Hematopoietic multipotent progenitor cell treated with erythropoietin and hydrocortisone succinate and interleukin-3 and kit ligand, for 4 days (in vitro differentiated cells): ENCODE results near the gene MED25.

Experiments
- DNase-seq: peaks from one replicate; pipeline ENCODE4 v3.0.0-alpha.2; 2015

Gene MED25

DNA sequence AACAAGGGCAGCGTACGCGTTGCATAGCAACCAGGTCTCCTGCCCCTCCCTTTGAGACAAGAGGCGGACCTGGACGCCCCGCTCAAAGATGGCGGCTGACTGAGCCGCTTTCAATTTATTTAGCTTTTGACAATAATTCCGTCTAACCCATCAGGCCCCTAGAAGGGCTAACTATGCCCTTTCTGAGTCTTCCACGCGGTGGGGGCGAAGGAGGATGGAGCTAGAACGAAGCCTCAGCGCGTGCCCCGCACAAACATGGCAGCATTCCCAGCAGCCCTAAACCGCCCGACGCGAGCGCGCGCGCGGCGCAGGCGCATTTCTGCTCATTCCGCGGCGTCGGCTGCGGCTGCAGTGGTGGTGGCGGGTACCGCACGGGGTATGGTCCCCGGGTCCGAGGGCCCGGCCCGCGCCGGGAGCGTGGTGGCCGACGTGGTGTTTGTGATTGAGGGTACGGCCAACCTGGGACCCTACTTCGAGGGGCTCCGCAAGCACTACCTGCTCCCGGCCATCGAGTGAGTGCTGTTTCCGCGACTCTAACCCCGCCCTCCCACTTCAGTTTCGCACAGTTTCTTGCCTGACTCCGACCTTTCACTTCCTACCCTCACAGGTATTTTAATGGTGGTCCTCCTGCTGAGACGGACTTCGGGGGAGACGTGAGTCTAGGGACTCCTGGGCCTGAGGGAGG is at the start of gene MED25:
TSS of gene MED25 (plus strand) at position 326 of the 685 bp plus-strand sequence. CDS start at position 379, 53 bp downstream.
- peak; percentile 92 for DNase-seq

- no peak for DNase-seq
Measured at GRCh38 chr19:49770529-49770928, 47.6 kb upstream of the MED25 start.

DNA sequence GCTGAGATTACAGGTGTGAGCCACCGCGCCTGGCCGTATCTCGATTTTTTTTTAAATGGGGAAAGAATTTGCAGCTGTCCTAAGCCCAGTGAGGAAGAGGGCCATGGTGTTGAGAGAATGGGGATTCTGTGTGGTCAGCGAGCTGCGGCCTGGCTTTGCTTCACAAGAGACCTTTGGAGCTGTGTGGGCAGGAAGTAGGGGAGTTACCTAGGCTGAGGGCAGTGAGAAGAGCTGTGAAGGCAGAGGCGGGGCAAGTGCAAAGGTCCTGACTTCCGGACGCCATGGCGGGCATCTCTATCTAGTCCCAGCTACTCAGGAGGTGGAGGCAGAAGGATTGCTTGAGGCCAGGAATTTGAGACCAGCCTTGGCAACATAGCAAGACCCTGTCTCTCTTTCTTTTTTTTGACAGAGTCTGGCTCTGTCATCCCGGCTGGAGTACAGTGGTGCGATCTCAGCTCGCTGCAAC is 46.4 kb upstream of the MED25 start:
- no peak for DNase-seq

DNA sequence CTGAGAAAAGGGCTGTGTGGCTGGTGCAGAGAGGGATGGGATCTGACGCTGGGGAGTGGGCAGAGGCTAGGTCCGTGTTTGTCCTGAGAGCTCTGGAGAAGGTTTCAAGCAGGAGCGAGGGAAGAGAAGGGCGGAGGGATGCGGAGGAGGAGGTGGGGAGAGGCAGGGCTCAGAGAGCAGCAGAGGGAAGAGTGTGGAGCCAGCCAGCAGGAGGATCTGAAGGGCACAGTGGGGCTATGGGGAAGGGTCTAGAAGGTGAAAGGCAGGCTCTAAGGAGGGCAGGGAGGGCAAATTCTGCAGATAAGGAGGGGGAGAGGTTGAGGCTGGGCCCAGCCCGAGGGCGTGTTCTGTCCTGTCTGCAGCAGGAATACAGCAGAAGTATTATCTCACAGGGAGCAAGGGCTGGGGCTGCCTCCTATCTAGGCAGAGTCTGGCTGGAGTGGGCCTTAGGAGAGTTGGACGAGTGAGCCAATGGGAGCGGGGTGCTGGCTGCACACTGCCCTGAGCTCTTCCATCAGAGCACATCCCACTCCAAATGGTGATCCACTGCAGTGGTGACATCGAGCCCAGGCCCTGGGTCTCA is 45.1 kb upstream of the MED25 start:
- DNase-seq = peak; percentile 79

DNA sequence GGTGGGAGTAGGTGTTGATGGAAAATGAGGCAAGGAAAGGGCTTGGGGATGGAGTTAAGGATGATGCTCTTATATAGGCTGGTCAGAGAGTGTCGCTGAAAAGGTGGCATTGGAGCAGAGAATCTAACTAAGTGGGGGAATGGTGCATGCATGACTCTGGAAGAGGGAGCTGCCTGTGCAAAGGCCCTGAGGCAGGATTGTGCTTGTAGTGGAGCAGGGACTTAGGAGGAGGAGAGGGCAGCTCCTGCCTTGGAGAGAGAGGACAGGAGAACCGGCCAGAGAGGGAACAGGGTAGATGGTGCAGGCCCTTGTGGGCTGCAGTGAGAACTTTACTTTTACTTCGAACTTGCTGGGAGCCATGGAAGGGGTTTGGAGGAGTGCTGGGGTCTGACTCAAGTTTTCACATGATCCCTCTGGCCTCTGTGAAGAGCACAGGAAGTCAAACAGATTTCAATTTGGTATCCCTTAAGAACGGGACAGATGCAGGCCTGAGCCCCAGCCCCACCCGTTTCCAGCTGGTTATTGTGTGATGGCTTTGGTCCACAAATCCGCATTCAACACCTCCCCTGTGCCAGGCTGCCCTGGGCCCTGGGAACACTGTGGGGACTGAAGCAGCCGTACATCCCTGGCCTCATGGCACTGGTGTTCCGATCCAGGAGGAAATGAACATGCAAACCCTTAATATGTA is 44.3 kb upstream of the MED25 start:
- no peak for DNase-seq

DNA sequence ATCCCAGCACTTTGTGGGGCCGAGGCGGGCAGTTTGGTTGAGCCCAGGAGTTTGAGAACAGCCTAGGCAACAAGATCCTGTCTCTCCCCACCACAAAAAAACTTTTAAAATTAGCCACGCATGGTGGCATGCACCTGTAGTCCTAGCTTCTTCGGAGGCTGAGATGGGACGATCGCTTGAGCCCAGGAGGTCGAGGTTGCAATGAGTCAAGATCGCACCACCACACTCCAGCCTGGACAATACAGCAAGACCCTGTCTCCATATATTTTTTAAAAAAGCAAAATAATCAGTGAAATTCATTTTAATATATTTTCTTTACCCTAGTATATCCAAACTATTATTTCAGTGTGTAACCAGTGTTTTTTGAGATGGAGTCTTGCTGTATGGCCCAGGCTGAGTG is 43.1 kb upstream of the MED25 start:
- DNase-seq = no peak

DNA sequence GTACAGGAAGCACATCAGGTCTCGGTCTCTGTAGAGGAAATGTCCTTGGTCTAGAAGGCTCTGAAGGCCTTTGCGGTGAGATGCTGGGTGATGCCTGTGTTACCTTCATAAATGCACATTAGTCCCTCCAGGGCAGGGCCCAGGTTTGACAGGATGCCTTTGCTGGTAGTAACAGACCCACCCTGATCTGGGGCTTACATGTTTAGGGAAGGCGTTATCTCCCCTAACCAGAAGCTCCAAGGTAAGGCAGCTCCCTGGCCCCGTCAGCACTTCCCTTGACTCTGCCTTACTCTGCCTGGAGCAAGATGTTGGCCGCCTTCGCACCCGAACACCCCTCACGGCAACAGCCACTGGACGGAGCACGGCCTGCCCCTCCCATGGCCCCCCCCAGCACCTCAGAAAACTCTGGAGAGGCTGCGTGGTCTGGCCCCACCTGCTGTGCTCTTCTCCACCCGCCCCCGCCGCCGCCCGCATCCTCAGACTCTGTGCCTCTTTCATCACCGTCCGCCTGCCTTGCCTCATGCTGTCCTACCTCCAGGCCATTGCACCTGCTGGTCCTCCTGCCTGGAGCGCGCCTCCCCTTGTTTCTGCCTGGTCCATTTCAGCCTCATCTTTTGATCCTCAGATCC is 42.2 kb upstream of the MED25 start:
- peak; percentile 80 for DNase-seq

GRCh38 chr19:49776371-49776764 is 41.7 kb upstream of the MED25 start:
- DNase-seq = no peak

DNA sequence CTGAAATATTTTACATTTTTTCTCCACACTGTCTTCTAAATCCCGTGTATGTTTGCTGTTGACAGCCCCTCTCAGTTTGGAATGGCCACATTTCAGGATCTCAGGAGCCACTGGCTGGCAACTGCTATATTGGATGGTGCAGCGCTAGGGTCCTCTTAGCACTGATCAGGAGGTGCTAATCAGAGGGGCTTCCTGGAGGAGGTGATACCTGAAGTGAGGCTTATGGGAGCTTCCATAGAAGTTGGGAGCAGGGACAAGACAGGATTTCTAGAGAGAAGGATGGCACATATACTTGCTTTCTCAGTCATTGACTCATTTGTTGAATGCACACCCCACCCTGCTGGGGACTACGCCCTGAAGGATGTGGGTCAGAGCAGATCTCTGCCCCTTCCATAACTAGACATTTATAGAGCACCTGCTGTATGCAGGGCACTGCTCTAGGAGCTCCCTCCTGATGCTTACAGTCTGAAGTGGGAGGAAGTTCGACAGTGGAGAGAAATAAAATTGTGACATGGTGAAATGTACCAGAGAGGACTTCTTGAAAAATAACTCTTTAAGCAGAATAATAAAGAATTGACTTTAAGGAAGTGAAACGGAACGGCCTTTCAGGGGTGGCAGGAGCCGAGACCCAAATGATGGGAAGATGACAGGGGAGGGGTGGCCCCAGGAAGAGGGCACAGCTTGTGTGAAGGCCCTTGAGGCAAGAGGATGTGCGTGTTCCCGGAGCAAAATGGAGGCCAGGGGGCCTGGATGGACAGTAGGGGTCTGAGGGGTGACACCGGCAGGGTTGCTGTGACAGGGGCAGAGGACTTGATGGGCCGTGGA is 38.1 kb upstream of the MED25 start:
- no peak for DNase-seq

- no peak for DNase-seq
Measured at GRCh38 chr19:49780861-49781260, 37.2 kb upstream of the MED25 start.

GRCh38 chr19:49781394-49781793 is 36.7 kb upstream of the MED25 start:
- DNase-seq = no peak

- DNase-seq = no peak
Measured at GRCh38 chr19:49782515-49782914, 35.6 kb upstream of the MED25 start.

- DNase-seq = no peak
Measured at GRCh38 chr19:49786376-49786820, 31.7 kb upstream of the MED25 start.

GRCh38 chr19:49787746-49788145 is 30.3 kb upstream of the MED25 start:
- no peak for DNase-seq

DNA sequence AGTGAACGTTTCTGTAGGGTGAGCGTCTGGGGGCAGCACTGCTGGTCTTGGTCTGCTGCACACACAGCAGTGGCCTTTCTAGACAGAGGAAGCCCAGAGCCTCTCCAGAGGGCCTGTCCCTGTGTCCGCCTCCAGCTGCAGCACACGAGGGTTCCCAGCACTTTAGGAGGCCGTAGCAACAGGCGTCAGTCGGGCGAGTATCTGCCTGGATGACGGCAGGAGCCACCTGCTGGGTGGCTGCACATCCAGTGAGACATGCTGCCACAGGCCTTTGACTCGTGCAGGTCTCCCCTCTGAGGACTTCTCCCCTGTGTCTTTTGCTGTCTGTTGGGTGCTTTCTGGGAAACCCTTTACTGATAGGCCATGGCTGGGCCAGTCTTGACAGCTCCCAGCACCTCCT is 29.2 kb upstream of the MED25 start:
- no peak for DNase-seq

GRCh38 chr19:49790866-49791265 is 27.2 kb upstream of the MED25 start:
- DNase-seq = no peak

DNA sequence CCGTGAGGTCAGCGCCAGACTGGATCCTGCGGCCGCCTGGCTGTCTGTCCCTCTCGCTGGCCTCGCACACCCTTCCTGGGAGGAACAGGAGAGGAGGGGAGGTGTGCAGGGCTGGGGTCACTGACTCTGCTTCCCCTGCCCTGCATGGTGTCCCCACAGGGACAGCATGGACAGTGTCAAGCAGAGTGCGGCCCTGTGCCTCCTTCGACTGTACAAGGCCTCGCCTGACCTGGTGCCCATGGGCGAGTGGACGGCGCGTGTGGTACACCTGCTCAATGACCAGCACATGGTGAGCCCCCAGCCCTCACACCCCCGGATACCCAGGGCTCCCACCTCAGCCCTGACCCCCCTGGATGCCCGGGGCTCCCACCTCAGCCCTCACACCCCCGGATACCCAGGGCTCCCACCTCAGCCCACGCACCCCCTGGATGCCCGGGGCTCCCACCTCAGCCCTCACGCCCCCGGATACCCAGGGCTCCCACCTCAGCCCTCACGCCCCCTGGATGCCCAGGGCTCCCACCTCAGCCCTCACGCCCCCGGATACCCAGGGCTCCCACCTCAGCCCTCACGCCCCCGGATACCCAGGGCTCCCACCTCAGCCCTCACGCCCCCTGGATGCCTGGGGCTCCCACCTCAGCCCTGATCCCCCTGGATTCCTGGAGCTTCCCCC is 26.2 kb upstream of the MED25 start:
- no peak for DNase-seq

- DNase-seq = no peak
Measured at GRCh38 chr19:49792829-49793560, 25.1 kb upstream of the MED25 start.

DNA sequence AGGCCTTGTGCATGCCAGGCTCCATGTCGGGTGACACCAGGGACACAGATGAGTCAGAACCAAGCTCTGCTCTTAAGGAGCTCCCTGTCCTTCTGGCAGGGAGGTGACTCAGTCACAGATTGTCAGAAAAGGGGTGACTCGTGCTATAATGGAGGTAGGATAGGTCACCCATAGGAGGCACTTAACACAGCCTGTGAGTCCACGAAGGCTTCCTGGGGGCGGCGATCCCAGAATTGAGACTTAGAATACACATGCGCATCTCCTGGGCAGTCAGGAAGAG is 24.6 kb upstream of the MED25 start:
- no peak for DNase-seq

GRCh38 chr19:49795615-49796014 is 22.5 kb upstream of the MED25 start:
- DNase-seq = no peak

DNA sequence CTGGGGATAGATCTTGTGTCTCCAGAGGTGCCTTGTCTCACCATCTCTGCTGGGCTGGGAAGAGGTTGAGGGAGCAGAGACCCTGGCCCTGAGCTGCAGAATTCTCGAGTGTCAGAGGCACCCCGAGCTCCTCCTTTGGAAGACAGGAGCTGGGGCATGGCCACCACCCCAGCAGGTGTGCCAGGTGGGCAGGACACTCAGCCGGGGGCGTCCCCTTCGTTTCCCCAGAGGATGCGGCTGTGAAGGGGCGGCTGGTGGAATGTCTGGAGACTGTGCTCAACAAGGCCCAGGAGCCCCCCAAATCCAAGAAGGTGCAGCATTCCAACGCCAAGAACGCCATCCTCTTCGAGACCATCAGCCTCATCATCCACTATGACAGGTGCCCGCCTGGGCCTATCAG is 19.5 kb upstream of the MED25 start:
- DNase-seq = no peak
